NT2/D1 (cell line): ENCODE data around the gene SYP.

Experiments
- DNase-seq: peaks from one replicate; pipeline ENCODE4 v3.0.0-alpha.2; 2011; ENCODE audit warnings: low read depth, low spot score
- H3K27me3 ChIP-seq: 2 replicates; pipeline ENCODE4 v1.6.0; 2011; ENCODE audit warnings: mild to moderate bottlenecking; ENCODE audit not compliant: insufficient read length, insufficient read depth
- H3K36me3 ChIP-seq: 2 replicates; pipeline ENCODE4 v1.6.1; 2011; ENCODE audit warnings: mild to moderate bottlenecking, low read length, mixed read lengths; ENCODE audit not compliant: insufficient read depth, insufficient read length
- H3K4me1 ChIP-seq: 2 replicates; pipeline ENCODE4 v1.5.1; 2011; ENCODE audit not compliant: insufficient read depth, insufficient read length
- H3K4me3 ChIP-seq: 2 replicates; pipeline ENCODE4 v1.5.1; 2011; ENCODE audit warnings: low read depth; ENCODE audit not compliant: insufficient read length
- H3K9ac ChIP-seq: 2 replicates; pipeline ENCODE4 v1.6.0; 2011; ENCODE audit warnings: low read depth; ENCODE audit not compliant: insufficient read length
- H3K9me3 ChIP-seq: 2 replicates; pipeline ENCODE4 v1.5.1; 2011; ENCODE audit warnings: mild to moderate bottlenecking, low read length; ENCODE audit not compliant: insufficient read depth
- SUZ12 ChIP-seq: IDR thresholded peaks from 2 replicates; pipeline ENCODE4 v1.6.1; 2011; ENCODE audit not compliant: insufficient read length, insufficient read depth; ENCODE audit errors: extremely low read depth
- YY1 ChIP-seq: IDR thresholded peaks from 2 replicates; pipeline ENCODE4 v1.6.1; 2011; ENCODE audit not compliant: insufficient read length, insufficient read depth
- ZNF274 ChIP-seq: IDR thresholded peaks from 2 replicates; pipeline ENCODE4 v1.6.1; 2011; ENCODE audit warnings: mild to moderate bottlenecking, low read depth, low read length

The SYP gene

DNA sequence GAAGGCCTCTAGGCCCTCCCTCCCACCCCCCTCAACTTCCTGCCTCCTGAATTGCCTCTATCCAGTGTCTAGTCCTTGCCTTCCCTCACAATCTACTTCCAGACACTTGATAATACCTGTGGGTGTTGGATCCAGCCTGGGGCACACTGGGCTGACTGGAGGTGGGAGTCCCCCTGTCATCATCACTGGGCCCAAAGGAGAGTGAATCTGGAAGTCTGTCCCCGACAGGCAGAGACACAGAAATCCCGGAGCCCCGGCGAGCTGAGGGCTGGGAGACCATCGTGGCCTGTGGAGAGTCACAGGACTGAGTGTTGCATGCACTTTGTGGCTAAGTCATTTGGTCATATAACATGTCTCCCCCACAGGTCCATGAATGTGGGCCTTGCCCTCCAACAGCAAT is 8.4 kb upstream of the SYP start:
- Histone ChIP-seq H3K36me3 (no peaks in the 10 kb centered on the region), H3K27me3 (no peaks in the 10 kb centered on the region), H3K9ac (no peak overlapping the region), H3K4me3 (no peak overlapping the region), H3K9me3 (no peaks in the 10 kb centered on the region), H3K4me1 (peaks cover 11% of the 10 kb centered on the region)
- TF ChIP-seq YY1 (no peak), SUZ12 (no peak), ZNF274 (no peak)
- no peak for DNase-seq

DNA sequence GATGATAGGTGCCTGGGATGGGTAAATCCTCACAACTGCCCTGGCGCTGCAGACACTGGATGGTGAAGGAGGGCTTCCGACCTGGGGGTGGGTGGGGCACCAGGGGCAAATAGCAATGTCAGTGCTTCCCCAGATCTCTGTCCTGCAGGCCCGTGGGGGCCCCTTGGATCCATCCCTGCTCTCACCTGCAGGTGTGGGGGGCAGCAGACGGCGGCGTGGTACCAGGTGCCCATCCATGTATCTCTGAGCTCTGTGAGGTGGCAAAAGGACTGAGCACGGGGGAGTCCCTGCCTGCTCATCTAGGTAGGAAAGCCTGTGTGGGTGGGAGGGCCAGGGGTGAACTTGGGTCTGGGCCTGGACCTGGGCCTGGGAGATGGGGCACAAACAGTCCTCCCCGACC is 6.5 kb upstream of the SYP start:
- Histone ChIP-seq H3K36me3 (no peaks in the 10 kb centered on the region), H3K27me3 (no peaks in the 10 kb centered on the region), H3K4me3 (no peak overlapping the region), H3K9ac (no peak overlapping the region), H3K4me1 (peaks cover 11% of the 10 kb centered on the region), H3K9me3 (no peaks in the 10 kb centered on the region)
- no peak for TF ChIP-seq YY1
- no peak for TF ChIP-seq ZNF274
- TF ChIP-seq SUZ12, result no peak
- no peak for DNase-seq

DNA sequence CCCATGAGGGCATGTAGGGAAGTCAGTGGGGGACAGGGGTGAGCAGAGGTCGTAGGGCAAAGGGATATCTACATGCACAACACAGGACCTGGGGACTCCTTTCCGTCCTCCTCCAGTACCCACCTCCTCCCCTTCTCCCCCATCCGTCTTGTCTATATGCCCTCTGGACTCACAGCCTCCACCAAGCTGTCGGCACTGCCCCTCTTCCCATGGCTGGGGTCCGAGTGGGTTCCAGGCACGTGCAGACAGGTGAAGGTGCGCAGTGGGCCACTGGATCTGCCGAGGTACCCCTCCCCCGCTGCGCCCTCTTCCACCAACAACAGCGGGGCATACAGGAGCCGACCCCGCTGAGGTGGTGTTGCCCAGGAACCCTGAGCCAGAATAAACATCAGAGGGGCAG is 5.5 kb upstream of the SYP start:
- no peak overlapping the region for H3K9ac ChIP-seq
- H3K27me3 ChIP-seq, result no peaks in the 10 kb centered on the region
- H3K9me3 ChIP-seq, result no peaks in the 10 kb centered on the region
- DNase-seq, result no peak
- H3K4me1 ChIP-seq, result peaks cover 11% of the 10 kb centered on the region
- no peaks in the 10 kb centered on the region for H3K36me3 ChIP-seq
- no peak overlapping the region for H3K4me3 ChIP-seq
- no peak for TF ChIP-seq YY1
- no peak for TF ChIP-seq SUZ12

DNA sequence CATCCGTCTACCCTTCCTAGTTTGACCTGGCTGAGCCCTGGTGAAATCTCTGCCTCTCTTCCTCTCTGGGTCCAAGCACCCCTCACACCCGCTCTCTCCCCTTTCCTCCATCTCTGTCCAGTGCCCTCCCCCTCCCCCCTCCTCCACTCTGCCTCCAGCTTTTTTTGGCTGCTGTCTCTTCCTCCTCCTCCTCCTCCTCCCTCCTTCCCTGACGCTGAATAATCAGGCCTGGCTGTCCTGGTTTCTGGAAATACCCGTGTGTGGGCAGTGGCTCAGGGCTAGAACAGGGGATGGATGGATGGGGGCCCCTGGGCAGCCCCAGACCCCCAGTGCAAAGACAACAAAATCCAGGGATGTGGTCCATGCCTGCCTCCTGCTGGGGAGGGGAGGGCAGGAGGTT is 4.7 kb upstream of the SYP start:
- TF ChIP-seq YY1 (no peak), SUZ12 (no peak), ZNF274 (no peak)
- Histone ChIP-seq H3K36me3 (no peaks in the 10 kb centered on the region), H3K27me3 (peaks cover 2% of the 10 kb centered on the region), H3K9ac (no peak overlapping the region), H3K4me3 (no peak overlapping the region), H3K9me3 (no peaks in the 10 kb centered on the region), H3K4me1 (peaks cover 11% of the 10 kb centered on the region)
- no peak for DNase-seq

DNA sequence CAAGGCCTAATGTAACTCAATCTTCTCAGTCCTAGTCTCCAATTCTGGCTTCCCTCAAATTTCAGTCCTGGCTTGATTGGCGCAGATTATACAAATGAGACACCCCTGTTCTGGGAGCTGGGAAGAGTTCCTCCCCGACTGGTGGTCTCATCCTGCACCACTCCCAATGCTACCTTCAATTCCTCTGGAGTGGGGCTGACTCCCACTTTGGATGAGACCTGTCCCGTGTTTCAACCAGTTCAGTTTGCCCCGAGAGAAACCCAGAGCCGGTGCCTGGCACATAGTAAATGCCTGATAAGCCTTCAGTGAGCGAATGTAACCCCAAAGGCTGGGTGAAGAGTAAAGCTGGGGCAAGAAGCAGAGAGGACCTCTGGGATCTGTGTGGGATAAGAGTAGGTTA is 4.0 kb upstream of the SYP start:
- no peaks in the 10 kb centered on the region for H3K9me3 ChIP-seq
- H3K27me3 ChIP-seq, result peaks cover 9% of the 10 kb centered on the region
- TF ChIP-seq ZNF274, result no peak
- TF ChIP-seq YY1, result no peak
- H3K4me3 ChIP-seq, result no peak overlapping the region
- H3K36me3 ChIP-seq, result no peaks in the 10 kb centered on the region
- H3K4me1 ChIP-seq, result peaks cover 12% of the 10 kb centered on the region
- H3K9ac ChIP-seq, result peak overlapping the region; percentile 21
- no peak for DNase-seq

DNA sequence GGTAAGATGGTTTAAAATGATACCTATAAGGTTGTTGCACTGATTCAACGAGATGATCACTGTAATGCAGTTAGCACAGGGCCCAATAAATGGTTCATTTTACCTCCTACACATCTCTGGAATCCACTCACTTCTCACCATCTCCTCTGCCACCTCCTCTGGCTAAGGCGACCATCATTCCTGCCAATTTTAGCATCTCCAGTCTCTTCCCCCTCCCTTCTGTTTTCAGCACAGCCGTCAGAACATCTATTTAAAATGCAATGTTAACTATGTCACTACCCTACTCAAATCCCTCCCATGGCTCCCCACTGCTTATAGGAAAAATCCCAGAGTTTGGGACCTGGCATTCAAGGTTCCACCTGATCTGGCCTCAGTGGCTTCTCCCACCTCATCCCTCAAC is 3.5 kb upstream of the SYP start:
- TF ChIP-seq YY1, result no peak
- no peak for TF ChIP-seq SUZ12
- no peak for TF ChIP-seq ZNF274
- no peaks in the 10 kb centered on the region for H3K9me3 ChIP-seq
- no peak for DNase-seq

DNA sequence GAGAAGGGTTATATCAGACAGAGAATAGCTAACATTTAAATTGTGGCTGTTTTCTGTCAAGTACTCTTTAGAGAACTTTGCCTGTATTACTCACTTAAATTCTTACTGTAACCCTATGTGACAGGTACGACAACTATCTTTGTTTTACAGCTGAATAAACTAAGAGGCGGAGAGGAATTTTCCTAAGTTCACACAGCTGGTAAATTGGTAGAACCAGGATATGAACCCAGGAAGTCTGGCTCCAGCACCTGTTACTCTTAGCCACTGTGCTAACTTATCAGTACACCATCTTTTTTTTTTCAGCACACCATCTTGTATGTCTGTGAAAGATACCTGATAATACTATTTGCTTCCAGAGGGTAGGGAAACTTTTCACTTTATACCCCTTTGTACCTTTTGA is 2.0 kb upstream of the SYP start:
- Histone ChIP-seq H3K9me3 (no peaks in the 10 kb centered on the region), H3K4me3 (no peak overlapping the region), H3K36me3 (no peaks in the 10 kb centered on the region), H3K27me3 (peaks cover 22% of the 10 kb centered on the region), H3K4me1 (peaks cover 20% of the 10 kb centered on the region), H3K9ac (no peak overlapping the region)
- TF ChIP-seq SUZ12 (no peak), ZNF274 (no peak), YY1 (no peak)
- no peak for DNase-seq

More for the DNA sequence above, 3.5 kb upstream of the SYP start:
- Histone ChIP-seq H3K36me3 (no peaks in the 10 kb centered on the region), H3K4me3 (no peak overlapping the region), H3K27me3 (peaks cover 13% of the 10 kb centered on the region), H3K4me1 (peaks cover 14% of the 10 kb centered on the region), H3K9ac (no peak overlapping the region)

DNA sequence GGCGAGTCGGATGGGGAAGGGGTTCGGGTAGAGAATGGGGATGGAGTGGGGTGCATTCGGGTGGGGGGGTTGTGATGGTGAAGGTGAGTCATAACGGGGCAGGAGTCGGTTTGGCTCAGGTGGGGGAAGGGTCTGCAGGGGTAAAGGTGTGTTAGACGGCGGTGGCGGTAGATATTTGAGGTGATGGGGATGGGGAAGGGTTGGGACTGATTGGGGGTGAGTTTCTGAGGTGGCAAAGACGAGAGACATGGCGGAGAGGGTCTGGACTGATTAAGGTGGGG is 738 bp downstream of the SYP start:
- TF ChIP-seq YY1, result no peak
- TF ChIP-seq ZNF274, result no peak
- no peak for TF ChIP-seq SUZ12
- Histone ChIP-seq H3K4me1 (peaks cover 20% of the 10 kb centered on the region), H3K9me3 (no peaks in the 10 kb centered on the region), H3K27me3 (peaks cover 22% of the 10 kb centered on the region), H3K4me3 (peak overlapping the region; percentile 15), H3K36me3 (peaks cover 2% of the 10 kb centered on the region), H3K9ac (peak overlapping the region; percentile 61)
- DNase-seq, result no peak
